GM18502 (cell line): ENCODE measurements around the gene CHD9NB.
"Not testable (repeated sequence)": the region's sequence is repeated elsewhere in the genome, so short reads cannot be mapped to it uniquely, and the experiment has no call there.

Experiments
- ATAC-seq: cut with Tn5 transposase; IDR thresholded peaks from one replicate; pipeline ENCODE4 v1.9.1; 2021; ENCODE audit warnings: mild to moderate bottlenecking; ENCODE audit not compliant: unreplicated experiment, poor library complexity

Gene CHD9NB

GRCh38 chr16:53059672-53060071, 7.0 kb upstream of the CHD9NB start:
- ATAC-seq: no peak

GRCh38 chr16:53058882-53059281, 6.2 kb upstream of the CHD9NB start:
- no peak for ATAC-seq

GRCh38 chr16:53058441-53058840, 5.7 kb upstream of the CHD9NB start:
- ATAC-seq: no peak

- ATAC-seq: no peak
Observed at GRCh38 chr16:53057658-53058057, 5.0 kb upstream of the CHD9NB start.

GRCh38 chr16:53056392-53056881, 3.7 kb upstream of the CHD9NB start:
- ATAC-seq: no peak

GRCh38 chr16:53055541-53056391, 3.1 kb upstream of the CHD9NB start:
- ATAC-seq: no peak

- peak; percentile 84 for ATAC-seq
Observed at GRCh38 chr16:53054670-53055485, 2.2 kb upstream of the CHD9NB start, which contains the start of gene CHD9. Gene CHD9, plus strand, starts transcription at chr16:53054991. Its CDS starts 101,099 bp downstream, at chr16:53156090.

GRCh38 chr16:53053967-53054669, 1.4 kb upstream of the CHD9NB start:
- peak; percentile 36 for ATAC-seq

- ATAC-seq: not testable (repeated sequence)
Observed at GRCh38 chr16:53051255-53051654, 1.4 kb downstream of the CHD9NB start.

- no peak for ATAC-seq
Observed at GRCh38 chr16:53048139-53048915, 4.4 kb downstream of the CHD9NB start.

- ATAC-seq: not testable (repeated sequence)
Observed at GRCh38 chr16:53047515-53047914, 5.2 kb downstream of the CHD9NB start.

GRCh38 chr16:53045341-53046220, 7.1 kb downstream of the CHD9NB start:
- no peak for ATAC-seq

GRCh38 chr16:53043986-53044601, 8.6 kb downstream of the CHD9NB start:
- no peak for ATAC-seq

GRCh38 chr16:53043428-53043831, 9.3 kb downstream of the CHD9NB start:
- no peak for ATAC-seq

GRCh38 chr16:53042235-53042701, 10.4 kb downstream of the CHD9NB start:
- ATAC-seq: no peak

GRCh38 chr16:53041320-53042051, 11.2 kb downstream of the CHD9NB start:
- no peak for ATAC-seq

- ATAC-seq: no peak
Observed at GRCh38 chr16:53040788-53041187, 11.9 kb downstream of the CHD9NB start.
